NCI-H146 (cell line): ENCODE data around the gene PROSER3.

Experiments
- DNase-seq: peaks from one replicate; lab custom pipeline; 2025; lab: John Stamatoyannopoulos, UW

The PROSER3 gene

GRCh38 chr19:35739275-35740107, 18.5 kb upstream of the PROSER3 start:
- DNase-seq, result no peak

GRCh38 chr19:35740108-35740422, 17.9 kb upstream of the PROSER3 start:
- no peak for DNase-seq

DNA sequence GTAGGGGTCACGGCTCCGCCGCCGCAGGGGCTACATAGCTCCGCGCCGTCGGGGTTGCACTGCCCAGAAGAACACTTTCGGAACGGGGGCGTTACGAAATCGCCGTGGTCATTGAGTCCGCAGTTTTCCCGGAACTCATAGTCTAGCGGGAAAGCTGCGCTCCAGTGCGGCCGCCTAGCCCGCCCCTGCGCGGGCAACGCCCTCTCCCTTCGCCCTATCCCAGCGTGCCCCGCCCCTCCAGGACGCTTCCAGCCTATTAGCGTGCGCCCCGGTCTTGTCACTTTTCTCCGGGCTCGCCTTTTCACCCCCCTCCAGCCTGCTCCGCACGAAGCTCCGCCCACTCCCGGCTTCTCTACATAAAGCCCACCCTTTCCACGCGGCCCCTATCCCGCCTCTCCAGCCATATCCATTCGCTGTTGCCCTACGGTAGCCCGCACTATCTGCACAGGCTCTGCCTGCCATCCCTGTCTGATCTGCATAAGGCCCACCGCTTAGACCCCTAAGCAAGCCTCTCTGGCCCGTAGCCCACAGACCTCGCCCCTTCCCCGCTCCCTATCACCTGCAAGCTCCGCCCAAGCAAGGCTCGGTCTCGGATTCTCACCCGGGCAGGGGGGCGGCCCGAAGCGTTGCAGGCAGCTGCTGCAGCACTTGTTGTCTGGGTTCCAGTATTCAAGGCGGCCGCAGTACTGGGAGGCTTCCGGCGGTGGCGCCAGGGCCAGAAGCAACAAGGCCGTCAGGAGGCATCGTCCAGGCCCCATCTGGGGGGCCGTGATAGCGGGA, 17.4 kb upstream of the PROSER3 start:
- peak; percentile 99 for DNase-seq

DNA sequence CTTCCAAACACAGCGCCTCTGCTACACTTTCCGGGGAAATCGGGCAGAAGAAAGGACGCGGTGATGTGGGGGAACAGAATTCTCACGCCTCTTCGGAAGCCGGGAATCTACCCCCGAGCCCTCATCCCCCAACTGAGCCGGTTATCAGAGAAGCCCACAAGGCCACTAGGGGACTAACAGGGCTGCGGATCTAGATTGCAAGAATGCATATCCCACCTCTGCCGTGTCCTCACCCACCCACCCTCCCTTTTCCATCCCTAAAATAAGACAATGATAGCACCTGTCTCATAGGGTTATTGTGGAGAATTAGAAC, 16.8 kb upstream of the PROSER3 start:
- DNase-seq, result no peak

- DNase-seq, result no peak
These were observed 15.8 kb upstream of the PROSER3 start, which contains the start of gene IGFLR1 for GRCh38 chr19:35742121-35742724. IGFLR1 (minus strand) TSS chr19:35742452; CDS start chr19:35741180, 1,272 bp downstream.

DNA sequence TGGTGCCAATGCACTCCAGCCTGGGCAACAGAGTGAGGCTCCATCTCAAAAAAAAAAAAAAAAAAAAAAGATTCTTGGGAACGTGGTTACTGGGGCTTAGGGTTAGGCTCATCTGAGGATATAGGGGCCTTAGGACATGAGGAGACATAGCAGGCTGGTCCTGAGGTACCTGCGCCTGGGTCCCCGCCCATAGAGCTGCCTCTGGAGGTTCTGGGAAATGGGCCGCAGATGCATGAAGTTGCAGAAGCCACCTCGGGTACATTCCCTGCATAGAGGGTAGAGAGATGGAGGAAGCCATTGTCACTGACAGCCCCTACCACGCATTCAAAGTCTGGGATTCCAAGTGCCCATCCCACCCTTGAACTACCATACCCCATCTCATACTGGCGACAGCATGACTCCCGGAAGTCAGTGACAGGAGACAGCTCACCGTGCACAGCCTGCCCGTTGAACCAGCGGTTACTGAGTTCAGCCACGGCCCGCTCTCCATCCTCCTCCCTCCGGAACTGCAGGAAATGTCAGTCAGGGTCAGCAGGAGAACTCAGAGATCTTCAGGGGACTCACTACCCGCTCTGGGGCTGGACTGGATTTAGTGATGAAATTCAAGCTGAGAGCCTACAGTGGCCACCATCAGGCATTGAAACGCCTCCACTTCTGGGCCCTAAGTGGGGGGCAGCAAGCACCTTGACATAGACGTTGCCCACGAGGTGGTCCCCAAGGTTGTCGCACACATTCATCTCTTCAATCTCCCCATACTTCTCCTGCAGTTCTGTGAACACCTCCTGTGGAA, 14.1 kb upstream of the PROSER3 start:
- DNase-seq, result no peak

GRCh38 chr19:35744430-35745327, 13.3 kb upstream of the PROSER3 start:
- peak; percentile 98 for DNase-seq

DNA sequence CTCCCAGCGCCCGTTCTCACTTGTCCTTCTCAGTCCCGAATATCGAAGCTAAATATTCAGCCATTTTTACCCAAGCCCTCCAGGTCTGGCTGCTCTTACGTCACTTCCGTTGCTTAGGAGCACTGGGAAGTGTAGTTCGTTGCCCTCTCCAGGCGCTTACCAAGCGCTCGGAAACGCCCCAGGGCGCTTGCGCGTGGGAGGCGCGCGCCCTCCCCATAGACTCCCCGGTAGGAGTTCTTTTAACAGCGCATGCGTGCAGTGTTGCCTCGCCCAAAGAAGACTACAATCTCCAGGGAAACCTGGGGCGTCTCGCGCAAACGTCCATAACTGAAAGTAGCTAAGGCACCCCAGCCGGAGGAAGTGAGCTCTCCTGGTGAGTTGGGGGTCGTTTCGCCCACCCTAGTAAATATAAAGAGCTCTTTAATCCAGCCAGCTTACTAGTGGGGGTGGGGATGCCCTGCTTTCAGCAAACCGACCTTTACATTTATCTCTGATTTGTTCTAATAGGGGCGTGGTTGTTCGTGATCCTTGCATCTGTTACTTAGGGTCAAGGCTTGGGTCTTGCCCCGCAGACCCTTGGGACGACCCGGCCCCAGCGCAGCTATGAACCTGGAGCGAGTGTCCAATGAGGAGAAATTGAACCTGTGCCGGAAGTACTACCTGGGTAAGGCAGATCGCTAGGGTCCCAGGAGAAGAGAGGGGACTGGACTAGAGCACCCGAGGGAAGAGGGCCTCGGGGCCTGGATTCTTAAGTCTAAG, 12.5 kb upstream of the PROSER3 start, which contains the start of the genes PSENEN and U2AF1L4:
TSS of gene PSENEN (plus strand) at position 324 of the 759 bp plus-strand sequence. CDS start at position 604, 280 bp downstream.
TSS of gene U2AF1L4 (minus strand) at position 91 of the 759 bp plus-strand sequence. CDS start at position 64, 27 bp downstream.
- peak; percentile 99 for DNase-seq

DNA sequence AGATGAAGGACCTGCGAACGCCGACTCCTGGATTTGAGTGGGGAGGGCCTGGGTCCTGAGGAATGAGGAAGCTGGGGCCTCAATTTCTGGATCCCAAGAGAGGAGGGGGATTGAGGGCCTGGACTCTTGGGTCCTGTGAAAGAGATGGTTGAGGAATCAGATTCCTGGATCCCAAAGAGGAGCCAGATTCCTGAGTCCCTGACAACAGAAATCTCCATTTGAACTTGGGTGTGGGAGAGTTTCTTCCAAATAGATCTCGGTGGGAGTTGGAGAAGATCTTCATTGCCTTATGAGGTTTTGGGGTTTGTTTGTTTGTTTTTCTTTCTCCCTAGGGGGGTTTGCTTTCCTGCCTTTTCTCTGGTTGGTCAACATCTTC, 11.9 kb upstream of the PROSER3 start:
- DNase-seq, result no peak

DNA sequence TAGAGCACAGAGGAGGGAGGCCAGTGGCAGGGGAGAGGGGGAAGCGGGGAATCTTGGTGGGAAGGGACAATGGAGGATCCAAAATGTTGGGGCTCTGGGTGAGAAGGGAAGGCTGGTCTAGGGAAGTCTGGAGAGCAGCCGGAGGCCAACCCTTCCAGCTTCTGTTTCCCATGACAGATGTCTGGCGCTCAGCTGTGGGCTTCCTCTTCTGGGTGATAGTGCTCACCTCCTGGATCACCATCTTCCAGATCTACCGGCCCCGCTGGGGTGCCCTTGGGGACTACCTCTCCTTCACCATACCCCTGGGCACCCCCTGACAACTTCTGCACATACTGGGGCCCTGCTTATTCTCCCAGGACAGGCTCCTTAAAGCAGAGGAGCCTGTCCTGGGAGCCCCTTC, 11.4 kb upstream of the PROSER3 start:
- no peak for DNase-seq

GRCh38 chr19:35748106-35749020, 9.6 kb upstream of the PROSER3 start, which contains the start of gene LIN37:
LIN37 (plus strand) TSS chr19:35748576; CDS start chr19:35748725, 149 bp downstream.
- peak; percentile 99 for DNase-seq

DNA sequence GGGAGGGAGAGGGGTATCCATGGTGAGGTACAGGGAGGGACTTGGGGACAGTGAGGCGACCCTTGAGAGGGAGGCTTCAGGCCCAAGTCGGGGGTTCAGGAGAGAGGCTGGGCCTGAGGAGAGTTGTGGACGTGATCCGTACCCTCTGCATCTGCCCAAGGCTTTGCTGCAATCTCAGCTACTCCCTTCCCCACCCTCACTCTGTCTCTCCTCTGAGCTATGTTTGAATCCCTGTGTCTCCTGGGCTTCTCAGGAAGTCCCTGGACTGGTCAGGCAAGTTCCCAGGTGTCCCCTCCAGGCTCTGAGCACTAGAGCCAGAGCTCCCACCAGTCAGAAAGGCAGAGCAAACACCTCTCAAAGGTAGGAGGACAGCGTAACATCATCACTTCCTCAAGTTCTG, 7.8 kb upstream of the PROSER3 start:
- DNase-seq, result no peak

GRCh38 chr19:35751839-35752745, 5.9 kb upstream of the PROSER3 start:
- DNase-seq, result no peak

GRCh38 chr19:35752746-35753350, 5.1 kb upstream of the PROSER3 start:
- no peak for DNase-seq

GRCh38 chr19:35753634-35754369, 4.2 kb upstream of the PROSER3 start:
- DNase-seq, result no peak

GRCh38 chr19:35754370-35755130, 3.4 kb upstream of the PROSER3 start:
- no peak for DNase-seq
